ENCODE results near the gene EVA1A. TPM values are rescaled to one million over a fixed set of nuclear protein-coding genes. Genes with fewer than 3 reads are reported as not detected.

EVA1A gene
- total RNA-seq, 1 donor from 2014 or later = 19.9 TPM

- no peak for DNase-seq (ENCODE audit: low spot score)
These were observed 47.4 kb upstream of the EVA1A start for GRCh38 chr2:75607988-75608683.

GRCh38 chr2:75607400-75607798 lies 46.7 kb upstream of the EVA1A start:
- TF ChIP-seq, protein P1, sequence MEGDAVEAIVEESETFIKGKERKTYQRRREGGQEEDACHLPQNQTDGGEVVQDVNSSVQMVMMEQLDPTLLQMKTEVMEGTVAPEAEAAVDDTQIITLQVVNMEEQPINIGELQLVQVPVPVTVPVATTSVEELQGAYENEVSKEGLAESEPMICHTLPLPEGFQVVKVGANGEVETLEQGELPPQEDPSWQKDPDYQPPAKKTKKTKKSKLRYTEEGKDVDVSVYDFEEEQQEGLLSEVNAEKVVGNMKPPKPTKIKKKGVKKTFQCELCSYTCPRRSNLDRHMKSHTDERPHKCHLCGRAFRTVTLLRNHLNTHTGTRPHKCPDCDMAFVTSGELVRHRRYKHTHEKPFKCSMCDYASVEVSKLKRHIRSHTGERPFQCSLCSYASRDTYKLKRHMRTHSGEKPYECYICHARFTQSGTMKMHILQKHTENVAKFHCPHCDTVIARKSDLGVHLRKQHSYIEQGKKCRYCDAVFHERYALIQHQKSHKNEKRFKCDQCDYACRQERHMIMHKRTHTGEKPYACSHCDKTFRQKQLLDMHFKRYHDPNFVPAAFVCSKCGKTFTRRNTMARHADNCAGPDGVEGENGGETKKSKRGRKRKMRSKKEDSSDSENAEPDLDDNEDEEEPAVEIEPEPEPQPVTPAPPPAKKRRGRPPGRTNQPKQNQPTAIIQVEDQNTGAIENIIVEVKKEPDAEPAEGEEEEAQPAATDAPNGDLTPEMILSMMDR (IDR thresholded peaks at IDR 0.05; ENCODE audit: unreplicated experiment) = no peak
- Mint-ChIP-seq H3K4me1 (ENCODE audit: unreplicated experiment) (peaks cover 3% of the 10 kb centered on the region), H3K9me3 (ENCODE audit: unreplicated experiment) (no peaks in the 10 kb centered on the region), H3K27me3 (ENCODE audit: unreplicated experiment) (peaks cover 2% of the 10 kb centered on the region), H3K36me3 (ENCODE audit: low read depth, unreplicated experiment) (peaks cover 4% of the 10 kb centered on the region), H3K27ac (ENCODE audit: unreplicated experiment) (no peak overlapping the region), H3K4me3 (ENCODE audit: unreplicated experiment) (no peak overlapping the region)
- no peak for DNase-seq (ENCODE audit: low spot score)

More at GRCh38 chr2:75607988-75608683, 47.4 kb upstream of the EVA1A start:
- H3K9me3 Mint-ChIP-seq (ENCODE audit: unreplicated experiment) = no peaks in the 10 kb centered on the region
- H3K36me3 Mint-ChIP-seq (ENCODE audit: low read depth, unreplicated experiment) = peaks cover 4% of the 10 kb centered on the region
- H3K4me3 Mint-ChIP-seq (ENCODE audit: unreplicated experiment) = no peak overlapping the region
- H3K4me1 Mint-ChIP-seq (ENCODE audit: unreplicated experiment) = peaks cover 7% of the 10 kb centered on the region
- TF ChIP-seq, protein P1 (IDR thresholded peaks at IDR 0.05; ENCODE audit: unreplicated experiment) = no peak
- no peak overlapping the region for H3K27ac Mint-ChIP-seq (ENCODE audit: unreplicated experiment)
- H3K27me3 Mint-ChIP-seq (ENCODE audit: unreplicated experiment) = peaks cover 3% of the 10 kb centered on the region

DNA sequence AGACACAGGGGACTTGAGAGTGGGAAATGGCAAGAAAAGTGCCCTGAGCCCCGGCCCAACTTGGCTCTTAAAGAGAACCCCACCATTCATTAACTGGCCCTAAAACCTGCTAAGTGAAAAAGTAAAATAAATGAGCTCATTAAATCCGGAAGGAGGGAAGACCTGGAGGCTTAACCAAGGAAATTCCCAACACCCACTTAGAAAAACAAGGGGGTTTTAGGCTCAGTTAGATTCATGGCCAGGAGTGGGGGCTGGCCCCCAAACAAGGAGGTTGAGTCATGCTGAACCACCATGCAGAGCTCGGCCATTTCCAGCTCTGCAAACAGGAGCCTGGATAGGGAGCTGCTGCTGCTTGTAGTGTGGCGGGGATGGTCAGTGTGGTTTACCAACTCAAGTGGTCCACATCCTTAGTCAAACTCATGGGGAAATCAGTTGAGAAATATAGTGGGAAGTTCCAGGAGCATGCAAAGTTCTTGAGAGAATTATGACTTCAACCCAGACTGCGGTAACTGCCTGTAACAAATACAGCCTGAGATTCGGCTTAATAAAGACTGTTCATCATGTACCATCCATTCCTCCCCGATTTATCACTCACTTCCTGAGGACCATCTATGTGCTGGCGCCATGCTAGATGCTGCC lies 46.1 kb upstream of the EVA1A start:
- Mint-ChIP-seq H3K36me3 (ENCODE audit: low read depth, unreplicated experiment) (peaks cover 4% of the 10 kb centered on the region), H3K9me3 (ENCODE audit: unreplicated experiment) (no peaks in the 10 kb centered on the region), H3K27me3 (ENCODE audit: unreplicated experiment) (peaks cover 2% of the 10 kb centered on the region), H3K4me1 (ENCODE audit: unreplicated experiment) (peaks cover 2% of the 10 kb centered on the region), H3K27ac (ENCODE audit: unreplicated experiment) (no peak overlapping the region), H3K4me3 (ENCODE audit: unreplicated experiment) (no peak overlapping the region)
- TF ChIP-seq, protein P1 (IDR thresholded peaks at IDR 0.05; ENCODE audit: unreplicated experiment) = no peak
- no peak for DNase-seq (ENCODE audit: low spot score)

DNA sequence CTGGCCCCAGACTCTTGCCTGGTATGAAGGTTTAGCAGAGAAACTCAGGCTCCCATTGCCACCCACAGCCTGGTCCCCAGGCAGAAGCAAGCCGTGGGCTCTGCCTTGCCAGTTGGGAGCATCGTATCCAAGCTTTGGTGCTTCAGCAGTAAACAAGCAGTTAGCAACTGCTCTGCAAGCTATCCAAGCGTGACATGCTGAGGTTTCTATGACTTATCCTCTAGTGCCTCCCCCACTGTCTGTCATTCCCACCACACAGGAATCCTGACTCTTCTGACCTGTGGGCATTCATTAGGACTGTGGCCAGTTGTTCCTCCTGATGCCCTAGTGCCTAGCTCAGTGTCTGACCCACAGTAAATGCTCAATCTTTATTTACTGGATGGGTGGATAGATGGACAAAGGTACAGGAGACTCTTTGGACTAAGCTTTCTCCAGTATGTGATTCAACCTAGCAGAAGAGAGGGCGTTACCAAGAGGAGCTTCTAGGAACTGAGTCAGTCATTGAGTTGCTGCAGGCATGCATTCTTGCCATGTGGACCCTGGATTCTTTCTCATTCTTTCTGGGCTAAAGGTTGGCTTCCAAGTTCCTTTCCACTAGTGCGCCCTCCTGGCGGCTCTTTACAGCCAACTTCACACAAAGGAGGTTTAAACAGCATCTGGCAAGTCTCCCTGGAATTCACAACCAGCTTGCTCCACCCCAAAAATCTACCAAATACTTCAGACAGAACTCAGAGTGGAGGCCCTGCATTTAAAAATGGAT lies 45.2 kb upstream of the EVA1A start:
- no peak for DNase-seq (ENCODE audit: low spot score)
- TF ChIP-seq, protein P1 (IDR thresholded peaks at IDR 0.05; ENCODE audit: unreplicated experiment) = no peak
- no peak overlapping the region for H3K27ac Mint-ChIP-seq (ENCODE audit: unreplicated experiment)
- no peaks in the 10 kb centered on the region for H3K9me3 Mint-ChIP-seq (ENCODE audit: unreplicated experiment)
- no peak overlapping the region for H3K4me3 Mint-ChIP-seq (ENCODE audit: unreplicated experiment)
- H3K27me3 Mint-ChIP-seq (ENCODE audit: unreplicated experiment) = peaks cover 2% of the 10 kb centered on the region
- peaks cover 4% of the 10 kb centered on the region for H3K36me3 Mint-ChIP-seq (ENCODE audit: low read depth, unreplicated experiment)
- peaks cover 2% of the 10 kb centered on the region for H3K4me1 Mint-ChIP-seq (ENCODE audit: unreplicated experiment)
